HG02798 (cell line): ENCODE measurements around the gene FGR.
"Not testable (repeated sequence)": the region's sequence is repeated elsewhere in the genome, so short reads cannot be mapped to it uniquely, and the experiment has no call there.

Experiments
- ATAC-seq: cut with Tn5 transposase; IDR thresholded peaks from one replicate; pipeline ENCODE4 v1.9.1; 2021; ENCODE audit warnings: mild to moderate bottlenecking; ENCODE audit not compliant: unreplicated experiment, poor library complexity

FGR gene

DNA sequence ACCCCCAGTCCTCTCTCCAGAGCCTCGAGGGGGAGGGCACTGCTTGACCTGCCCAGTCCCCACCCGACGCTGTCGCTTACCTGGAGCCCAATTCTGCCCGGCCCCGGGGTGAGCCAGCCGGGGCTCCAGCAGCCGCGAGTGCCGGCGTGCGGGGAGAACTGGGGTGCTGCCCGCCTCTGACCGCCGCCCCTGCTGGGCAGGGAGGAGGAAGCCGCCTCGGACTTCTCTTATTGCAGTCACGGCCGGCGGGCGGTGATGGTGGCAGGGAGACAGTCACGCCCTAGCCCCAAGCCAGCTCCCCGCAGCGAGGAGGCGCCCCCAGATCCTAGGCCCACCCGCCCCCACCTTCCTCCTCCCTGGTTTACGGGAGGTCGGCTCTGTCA, at the start of gene FGR:
Gene FGR, minus strand, starts transcription at position 201 of the 383 bp plus-strand sequence. CDS start 11,269 bp downstream, outside the sequence.
- ATAC-seq: no peak

DNA sequence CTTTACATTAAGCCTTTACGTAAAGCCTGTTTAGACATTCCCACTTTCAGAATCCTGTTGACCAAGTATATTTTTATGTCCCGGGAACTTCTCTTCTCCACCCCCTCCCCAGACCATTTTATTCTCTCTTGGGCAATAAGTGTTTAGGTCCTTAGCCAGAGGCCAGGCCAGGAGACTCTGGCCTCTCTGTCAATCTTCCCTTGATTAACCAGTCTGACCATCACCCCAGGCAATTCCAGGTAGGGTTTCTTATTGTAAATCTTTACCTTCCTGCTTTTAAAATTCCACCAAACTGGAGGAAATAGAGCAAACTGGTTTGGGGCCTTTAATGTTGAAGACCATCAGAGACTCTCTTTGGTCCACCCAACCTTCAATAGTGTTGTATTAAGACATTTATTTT, 49.2 kb upstream of the FGR start:
- ATAC-seq: no peak

DNA sequence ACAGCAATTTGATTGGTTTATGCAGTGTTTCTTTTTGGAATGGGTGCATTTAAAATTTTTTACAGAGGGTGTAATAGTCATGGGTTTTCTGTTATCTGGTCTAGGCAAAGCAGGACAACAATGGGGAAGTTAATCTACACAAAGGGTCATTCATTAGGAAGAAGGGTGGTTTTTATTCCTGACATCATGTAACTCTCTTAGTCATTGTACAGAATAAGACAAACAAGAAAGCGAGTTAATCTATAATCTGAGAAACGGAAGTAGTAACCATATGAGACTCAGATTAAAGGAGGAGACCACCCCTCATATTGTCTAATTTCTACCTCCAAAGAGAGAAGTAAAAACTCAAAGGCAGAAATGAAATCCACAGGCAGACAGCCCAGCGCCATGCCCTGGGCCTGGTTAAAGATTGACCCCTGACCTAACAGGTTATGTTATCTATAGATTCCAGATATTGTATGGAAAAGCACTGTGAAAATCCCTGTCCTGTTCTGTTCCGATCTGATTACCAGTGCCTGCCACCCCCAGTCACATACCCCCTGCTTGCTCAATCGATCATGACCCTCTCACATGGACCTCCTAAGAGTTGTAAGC, 47.5 kb upstream of the FGR start:
- no peak for ATAC-seq

DNA sequence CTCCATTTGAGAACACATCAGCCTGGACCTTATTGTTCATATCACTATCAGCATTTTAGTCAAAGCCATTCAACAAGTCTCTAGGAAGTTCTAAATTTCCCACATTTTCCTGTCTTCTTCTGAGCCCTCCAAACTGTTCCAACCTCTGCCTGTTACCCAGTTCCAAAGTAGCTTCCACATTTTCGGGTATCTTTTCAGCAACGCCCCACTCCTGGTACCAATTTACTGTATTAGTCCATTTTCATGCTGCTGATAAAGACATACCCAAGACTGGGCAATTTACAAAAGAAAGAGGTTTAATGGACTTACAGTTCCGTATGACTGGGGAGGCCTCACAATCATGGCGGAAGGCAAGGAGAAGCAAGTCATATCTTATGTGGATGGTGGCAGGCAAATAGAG, 46.6 kb upstream of the FGR start:
- ATAC-seq: not testable (repeated sequence)

DNA sequence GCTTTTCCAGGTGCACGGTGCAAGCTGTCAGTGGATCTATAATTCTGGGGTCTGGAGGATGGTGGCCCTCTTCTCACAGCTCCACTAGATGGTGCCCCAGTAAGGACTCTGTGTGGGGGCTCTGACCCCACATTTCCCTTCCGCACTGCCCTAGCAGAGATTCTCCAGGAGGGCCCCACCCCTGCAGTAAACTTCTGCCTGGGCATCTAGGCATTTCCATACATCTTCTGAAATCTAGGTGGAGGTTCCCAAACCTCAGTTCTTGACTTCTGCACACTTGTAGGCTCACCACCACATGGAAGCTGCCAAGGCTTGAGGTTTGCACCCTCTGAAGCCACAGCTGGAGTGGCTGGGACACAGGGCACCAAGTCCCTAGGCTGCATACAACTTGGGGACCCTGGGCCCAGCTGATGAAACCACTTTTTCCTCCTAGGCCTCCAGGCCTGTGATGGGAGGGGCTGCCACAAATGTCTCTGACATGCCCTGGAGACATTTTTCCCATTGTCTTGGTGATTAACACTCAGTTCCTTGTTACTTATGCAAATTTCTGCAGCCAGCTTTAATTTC, 45.3 kb upstream of the FGR start:
- ATAC-seq: not testable (repeated sequence)

DNA sequence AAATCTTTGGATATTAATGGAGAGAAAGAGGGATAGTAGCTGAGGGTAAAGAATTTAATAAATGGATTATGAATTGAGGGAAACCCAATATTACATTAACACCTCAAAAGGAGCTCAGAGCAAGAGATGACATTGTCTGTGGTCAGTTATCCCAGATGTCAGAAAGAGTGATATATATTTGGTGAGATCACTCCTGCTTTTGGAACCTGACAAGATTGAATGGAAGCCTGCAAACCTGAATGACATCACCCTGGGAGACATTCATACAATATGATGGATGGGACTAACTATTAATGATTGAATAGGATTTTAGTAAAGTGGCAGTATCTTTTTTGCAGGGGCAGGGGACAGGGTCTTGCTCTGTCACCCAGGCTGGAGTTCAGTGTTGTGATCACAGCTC, 43.8 kb upstream of the FGR start:
- ATAC-seq: no peak

DNA sequence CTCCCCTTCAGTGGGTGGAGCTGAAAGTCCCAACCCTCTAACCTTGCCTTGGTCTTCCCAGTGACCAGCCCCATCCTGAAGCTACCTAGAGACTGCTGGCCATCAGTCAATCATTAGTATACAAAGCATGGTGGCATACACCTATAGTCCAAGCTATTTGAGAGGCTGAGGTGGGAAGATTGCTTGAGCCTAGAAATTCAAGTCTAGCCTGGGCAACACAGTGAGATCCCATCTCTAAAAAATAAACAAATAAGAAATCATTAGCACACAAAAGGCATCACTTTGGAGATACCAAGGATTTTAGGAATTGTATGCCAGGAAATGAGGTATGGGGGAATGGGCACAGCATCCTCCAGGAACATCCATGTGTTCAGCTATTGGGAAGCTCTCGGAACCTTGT, 41.4 kb upstream of the FGR start:
- ATAC-seq: no peak

DNA sequence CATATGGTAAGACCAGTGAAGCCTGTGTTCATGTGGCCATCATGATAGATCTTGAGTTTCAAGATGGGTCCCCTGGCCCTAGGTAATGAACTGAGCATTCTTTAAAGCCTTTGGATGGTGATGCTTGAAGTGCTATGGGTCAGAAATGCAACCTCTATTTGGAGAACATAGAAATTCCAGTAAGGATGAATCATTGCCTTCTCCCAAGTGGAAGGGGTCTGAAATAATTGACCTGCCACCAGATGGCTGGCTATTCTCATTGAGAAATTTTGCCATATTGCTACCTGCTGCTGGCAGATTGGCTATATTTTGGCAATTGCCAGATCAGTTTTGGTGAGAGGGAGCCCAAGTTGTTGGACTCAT, 37.7 kb upstream of the FGR start:
- no peak for ATAC-seq

DNA sequence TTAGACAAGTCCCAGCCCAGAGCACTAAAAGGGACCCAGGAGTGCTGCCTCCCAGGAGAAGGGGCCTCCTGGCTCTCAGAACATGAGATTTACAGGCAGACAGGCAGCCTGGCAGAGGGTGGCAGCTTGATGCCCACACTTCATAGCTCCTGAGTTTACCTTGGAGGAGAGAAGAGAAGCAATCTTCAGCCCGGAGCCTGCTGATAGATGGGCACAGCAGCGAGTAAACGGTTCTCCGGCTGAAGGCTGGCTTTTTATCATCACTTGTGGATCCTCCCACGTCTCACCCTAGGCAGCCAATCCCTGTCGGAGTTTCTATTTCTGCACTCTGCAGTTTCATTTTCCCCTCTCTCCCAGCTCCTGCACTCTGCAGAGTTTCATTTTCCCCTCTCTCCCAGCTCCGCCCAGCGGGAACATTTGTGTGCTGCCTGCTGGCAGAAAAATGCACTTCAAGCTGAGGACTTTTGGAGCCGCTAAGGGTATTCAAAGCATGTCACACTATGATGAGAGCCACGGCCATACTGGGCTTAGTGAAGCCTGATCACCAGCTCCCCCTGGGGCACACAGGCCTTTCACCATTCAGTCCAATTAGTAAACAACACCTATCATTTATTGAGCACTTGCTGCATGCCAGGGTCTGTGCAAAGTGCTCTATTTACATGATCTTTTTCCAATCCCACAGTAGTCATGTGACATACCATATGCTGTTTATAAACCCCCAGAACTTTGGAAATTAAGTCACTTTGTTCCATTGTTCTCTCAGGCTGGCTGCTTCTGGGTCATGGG, 37.2 kb upstream of the FGR start, which contains the start of gene IFI6:
Gene IFI6, minus strand, starts transcription at position 229 of the 786 bp plus-strand sequence. CDS start 2,878 bp downstream, outside the sequence.
- peak; percentile 85 for ATAC-seq

DNA sequence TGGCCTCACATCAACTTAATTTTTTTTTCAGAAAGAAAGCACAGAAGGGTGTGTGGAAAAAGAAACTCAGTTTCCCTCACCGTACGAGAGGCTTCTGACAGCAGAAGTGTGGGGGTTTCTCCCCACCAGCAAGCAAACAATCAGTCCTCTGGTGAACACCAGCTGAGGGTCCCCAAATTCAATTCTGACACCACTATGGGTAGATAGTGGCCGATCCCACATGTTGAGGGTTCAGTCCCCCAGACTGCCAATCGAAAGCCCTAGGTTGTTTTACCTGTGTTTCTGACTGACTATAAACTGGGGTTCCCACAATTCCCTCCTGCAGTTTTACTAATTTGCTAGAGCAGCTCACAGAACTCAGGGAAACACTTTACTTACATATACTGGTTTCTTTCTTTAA, 34.9 kb upstream of the FGR start:
- ATAC-seq: no peak

DNA sequence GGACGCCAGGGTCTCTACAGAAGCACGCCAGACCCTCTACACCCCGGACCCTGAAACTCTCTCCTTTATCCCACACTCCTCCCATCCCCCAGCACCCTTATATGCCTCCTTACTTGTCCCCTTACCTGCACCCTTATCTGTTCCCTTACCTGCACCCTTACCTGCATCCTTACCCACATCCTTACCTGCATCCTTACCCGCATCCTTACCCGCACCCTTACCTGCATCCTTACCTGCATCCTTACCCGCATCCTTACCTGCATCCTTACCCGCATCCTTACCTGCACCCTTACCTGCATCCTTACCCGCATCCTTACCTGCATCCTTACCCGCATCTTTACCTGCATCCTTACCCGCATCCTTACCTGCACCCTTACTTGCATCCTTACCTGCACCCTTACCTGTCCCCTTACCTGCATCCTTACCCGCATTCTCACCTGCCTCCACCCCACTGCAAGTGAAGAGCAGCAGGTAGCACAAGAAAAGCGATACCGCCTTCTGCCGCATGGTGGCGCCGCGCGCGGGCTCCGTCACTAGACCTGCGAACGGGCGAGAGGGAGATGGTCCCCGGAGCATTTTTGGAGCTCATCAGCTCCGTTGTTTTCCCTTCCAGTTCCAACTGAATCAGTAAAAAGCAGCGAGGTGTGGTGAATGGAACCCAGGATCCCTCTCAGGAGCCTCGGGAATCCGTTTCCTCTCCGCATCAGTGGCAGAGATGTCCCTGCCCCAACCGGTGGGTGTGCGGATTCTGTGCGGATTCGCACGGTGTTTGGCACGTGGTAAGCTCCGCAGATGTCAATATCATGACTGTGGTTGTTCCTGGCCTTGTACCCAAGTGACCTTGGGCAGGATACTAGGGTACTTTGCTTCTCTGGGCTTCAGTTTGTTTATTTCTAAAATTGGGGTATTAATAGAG, 34.1 kb upstream of the FGR start:
- ATAC-seq: no peak

DNA sequence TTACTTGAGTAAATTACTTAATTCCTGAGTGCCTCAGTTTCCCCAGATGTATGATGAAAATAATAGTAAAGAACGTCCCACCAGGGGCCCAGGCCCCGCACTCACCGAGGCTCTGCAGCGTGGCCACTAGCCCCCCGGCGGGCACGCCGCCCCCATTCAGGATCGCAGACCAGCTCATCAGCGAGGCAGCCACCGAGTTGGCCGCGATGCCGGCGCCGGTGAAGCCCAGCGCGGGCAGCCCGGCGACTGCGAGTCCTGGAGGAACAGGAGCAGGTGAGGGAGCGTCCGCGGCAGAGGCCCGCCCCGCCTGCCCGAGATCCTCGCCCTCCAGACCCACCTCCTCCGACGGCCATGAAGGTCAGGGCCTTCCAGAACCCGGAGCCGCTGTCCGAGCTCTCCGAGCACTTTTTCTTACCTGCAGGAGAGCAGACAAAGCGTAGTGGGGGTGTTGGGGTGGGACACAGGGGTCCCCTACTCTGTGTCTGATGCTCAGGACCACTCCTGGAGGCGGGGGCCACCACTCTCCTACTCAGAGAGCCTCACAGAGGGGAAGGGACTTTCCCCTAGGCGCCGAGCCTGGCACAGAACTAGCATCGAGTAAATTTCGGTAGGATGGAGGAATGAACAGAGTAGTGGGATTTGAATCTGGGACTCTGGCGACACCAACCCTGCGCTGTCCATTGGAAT, 33.3 kb upstream of the FGR start:
- no peak for ATAC-seq

DNA sequence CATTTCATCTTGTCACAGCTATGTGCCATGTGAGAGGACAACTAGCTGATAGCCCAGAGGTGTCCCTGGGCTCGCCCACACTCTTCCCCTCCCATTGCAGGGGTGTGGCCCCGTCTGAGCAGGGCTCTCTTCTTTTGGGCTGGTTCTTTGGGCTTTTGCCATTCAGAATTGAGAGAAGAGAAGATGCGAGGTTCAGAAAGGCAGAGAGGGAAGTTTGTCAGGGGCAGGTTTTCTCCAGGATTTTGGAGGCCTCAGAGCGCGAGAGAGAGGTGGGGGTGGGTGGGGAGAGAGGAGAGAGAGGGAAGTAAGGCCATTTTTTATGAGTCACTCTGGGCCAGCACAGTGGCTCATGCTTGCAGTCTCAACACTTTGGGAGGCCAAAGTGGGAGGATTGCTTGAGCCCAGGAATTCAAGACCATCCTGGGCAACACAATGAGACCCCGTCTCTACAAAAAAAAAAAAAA, 31.8 kb upstream of the FGR start:
- ATAC-seq: no peak

DNA sequence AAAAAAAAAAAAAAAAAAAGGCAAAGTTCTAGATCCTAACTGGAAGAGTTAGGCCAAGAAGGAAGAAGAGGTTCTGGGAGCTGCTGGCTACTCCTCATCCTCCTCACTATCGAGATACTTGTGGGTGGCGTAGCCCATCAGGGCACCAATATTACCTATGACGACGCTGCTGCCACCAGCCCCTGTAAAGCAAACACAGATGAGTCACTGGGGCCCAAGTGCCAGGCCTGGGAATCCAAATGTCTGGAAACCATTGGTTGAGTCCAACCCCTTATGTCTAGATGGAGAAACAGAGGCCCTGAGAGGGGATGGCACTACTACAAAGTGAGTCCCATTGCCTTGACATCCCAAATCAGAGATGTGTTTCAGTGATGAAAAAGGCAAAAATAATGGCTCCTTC, 31.3 kb upstream of the FGR start:
- no peak for ATAC-seq

DNA sequence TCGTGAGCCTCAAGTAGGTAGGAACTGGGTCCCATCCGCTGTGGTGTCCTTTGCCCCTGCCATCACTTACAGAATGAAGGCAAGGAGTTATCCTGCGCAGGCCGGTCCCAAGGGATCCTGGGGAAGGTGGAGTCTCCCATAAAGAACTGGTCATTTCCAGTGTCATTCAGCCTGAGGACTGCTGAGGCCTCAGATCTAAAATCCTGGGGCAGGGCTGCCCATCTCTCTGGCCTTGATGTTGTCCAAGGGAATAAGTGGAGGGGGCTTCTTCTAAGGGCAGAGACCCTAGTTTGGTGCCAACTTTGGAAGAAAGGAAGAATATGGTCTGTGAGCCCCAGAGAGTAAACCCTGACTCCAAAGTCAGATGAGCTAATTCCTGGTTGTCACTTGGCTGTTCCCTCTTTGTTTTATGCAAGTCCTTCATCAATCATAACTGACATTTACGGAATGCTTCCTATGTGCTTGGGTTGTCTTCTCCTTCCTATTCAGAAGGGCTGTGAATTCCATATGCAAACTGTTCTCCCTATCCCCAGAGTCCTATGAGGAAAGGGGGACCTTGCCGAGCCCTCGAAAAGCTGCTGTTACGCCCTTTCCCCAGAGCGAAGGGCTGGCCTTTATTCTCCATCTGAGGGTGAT, 30.1 kb upstream of the FGR start:
- ATAC-seq: no peak

DNA sequence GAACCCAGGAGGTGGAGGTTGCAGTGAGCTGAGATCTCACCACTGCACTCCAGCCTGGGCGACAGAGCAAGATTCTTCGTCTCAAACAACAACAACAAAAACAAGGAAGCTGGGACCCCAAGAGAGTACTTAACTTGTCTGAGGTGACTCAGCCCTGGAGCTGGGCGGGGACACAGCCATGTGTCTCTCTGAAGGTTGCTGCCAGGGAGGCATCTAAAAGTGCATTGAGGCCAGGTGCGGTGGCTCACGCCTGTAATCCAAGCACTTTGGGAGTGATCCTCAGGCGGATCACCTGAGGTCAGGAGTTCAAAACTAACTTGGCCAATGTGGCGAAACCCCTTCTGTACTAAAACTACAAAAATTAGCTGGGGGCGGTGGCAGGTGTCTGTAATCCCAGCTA, 29.3 kb upstream of the FGR start:
- no peak for ATAC-seq

DNA sequence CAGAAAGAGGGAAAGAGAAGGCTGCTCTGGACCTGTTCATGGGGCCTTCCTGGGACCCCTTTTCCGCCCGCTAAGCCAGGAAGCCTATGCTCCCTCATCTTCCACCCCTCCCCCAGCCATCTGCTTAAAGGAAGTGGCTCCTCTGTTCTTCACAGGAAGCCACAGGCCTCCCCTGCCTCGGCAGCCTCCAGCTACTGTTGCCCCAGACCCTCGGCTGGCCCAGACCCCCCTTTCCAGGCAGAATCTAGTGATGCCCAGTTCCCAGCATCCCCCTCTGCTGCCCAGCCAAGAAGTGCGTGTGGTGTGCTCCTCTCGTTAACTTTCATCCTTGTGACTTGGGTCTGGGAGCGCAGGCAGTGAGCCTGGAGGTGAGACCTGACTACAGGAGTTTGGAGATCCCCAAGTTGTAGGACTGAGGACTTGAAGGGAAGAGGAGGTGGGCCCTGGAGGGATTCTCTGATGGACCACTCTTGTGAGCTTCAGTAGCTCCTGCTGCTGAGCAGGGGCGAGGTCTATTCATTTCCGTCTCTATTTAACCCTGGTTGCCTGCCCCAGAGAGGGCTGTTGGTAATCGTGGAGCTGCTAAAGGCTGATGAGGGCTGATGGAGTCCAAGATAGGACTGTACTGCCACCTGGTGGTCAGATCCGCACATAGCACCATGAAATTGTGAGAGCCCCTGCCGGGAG, 27.9 kb upstream of the FGR start:
- peak; percentile 32 for ATAC-seq

DNA sequence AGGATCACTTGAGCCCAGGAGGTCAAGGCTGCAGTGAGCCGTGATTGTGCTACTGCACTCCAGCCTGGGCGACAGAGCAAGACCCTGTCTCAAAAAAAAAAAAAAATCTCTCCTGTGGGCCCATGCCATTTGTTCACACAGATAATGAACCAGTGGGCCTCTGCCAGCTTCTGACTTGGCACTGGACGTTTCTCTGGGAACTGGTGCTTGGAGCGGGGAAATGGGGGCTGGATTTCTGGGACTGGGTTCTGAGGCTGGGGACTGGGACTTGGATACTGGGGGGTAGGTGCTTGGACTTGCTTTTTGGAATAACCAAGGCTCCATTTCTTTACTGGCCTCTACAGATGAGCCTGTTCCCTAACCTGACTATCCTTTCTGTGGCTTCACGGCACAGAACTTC, 27.3 kb upstream of the FGR start:
- ATAC-seq: no peak
